Measurements from ENCODE around the gene ALCAM.

- TF ChIP-seq EZH2 (optimal IDR thresholded peaks at IDR 0.05; ENCODE audit: low read depth, low read length) (no peak), CTCF (IDR thresholded peaks at IDR 0.05; ENCODE audit: low read length) (no peak), EZH2phosphoT487 (IDR thresholded peaks at IDR 0.05; ENCODE audit: low read length) (no peak)
Measured at GRCh38 chr3:105448338-105448982, 81.8 kb downstream of the ALCAM start.
